ENCODE data around the gene TRIM74.
A peak's percentile ranks its signal among the peaks of the same experiment; 100 is the strongest.
"Not testable (repeated sequence)": the region's sequence is repeated elsewhere in the genome, so short reads cannot be mapped to it uniquely, and the experiment has no call there.

TRIM74 gene

GRCh38 chr7:72954563-72955198 lies 14.6 kb downstream of the TRIM74 start:
- DNase-seq = peak; percentile 19

GRCh38 chr7:72953901-72954562 lies 15.2 kb downstream of the TRIM74 start:
- DNase-seq = not testable (repeated sequence)

DNA sequence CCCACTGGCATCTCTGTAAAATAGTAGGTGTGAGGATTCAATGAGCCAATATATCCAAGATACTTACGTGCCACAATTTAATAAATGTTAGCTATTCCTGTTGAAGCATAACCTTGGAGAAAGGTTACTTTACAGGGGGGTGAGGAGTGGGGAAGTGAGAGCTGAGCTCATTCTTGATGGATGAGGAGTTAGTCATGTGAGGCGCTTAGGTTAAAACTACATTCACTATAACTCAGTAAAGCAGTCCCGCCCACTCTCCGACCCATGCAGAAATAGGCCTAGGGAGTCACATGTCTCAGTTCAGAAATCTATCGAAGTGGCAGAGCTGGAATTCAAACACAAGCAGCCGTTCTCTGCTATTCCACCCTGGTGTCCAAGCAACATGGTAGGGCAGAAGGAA lies 18.8 kb downstream of the TRIM74 start:
- DNase-seq = not testable (repeated sequence)

- DNase-seq = not testable (repeated sequence)
These were observed 19.6 kb downstream of the TRIM74 start for GRCh38 chr7:72949686-72950085.

DNA sequence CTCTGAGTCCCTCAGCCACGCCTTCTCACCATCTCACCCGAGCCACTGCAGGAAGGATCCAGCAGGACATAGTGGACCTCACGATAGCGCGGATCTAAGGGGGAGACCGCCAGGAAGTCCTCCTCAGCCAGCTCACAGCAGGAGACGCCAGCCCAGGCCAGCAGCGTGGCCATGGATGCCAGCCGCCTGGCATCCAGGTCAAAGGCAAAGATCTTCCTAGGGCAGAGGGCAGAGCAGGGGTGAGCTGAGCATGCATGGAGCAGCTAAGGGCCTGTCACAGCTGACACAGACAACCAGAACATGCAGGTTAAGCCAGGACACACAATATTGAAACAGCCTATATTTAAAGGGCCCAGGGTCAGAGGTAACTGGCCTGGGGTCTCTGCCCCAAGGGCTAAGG lies 20.0 kb downstream of the TRIM74 start:
- not testable (repeated sequence) for DNase-seq

- DNase-seq = not testable (repeated sequence)
These were observed 20.6 kb downstream of the TRIM74 start for GRCh38 chr7:72948714-72949113.

- not testable (repeated sequence) for DNase-seq
These were observed 23.0 kb downstream of the TRIM74 start for GRCh38 chr7:72946130-72946745.

GRCh38 chr7:72945597-72945996 lies 23.7 kb downstream of the TRIM74 start:
- DNase-seq = not testable (repeated sequence)

GRCh38 chr7:72944937-72945336 lies 24.3 kb downstream of the TRIM74 start:
- DNase-seq = not testable (repeated sequence)

DNA sequence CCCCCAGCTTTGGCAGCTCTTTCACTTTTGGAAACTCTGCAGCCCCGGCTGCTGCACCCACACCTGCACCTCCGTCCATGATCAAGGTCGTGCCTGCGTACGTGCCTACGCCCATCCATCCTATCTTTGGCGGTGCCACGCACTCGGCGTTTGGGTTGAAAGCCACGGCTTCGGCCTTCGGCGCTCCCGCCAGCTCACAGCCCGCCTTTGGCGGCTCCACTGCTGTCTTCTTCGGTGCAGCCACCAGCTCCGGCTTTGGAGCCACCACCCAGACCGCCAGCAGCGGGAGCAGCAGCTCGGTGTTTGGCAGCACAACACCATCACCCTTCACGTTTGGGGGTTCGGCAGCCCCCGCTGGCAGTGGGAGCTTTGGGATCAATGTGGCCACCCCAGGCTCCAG lies 26.3 kb downstream of the TRIM74 start:
- DNase-seq = not testable (repeated sequence)

DNA sequence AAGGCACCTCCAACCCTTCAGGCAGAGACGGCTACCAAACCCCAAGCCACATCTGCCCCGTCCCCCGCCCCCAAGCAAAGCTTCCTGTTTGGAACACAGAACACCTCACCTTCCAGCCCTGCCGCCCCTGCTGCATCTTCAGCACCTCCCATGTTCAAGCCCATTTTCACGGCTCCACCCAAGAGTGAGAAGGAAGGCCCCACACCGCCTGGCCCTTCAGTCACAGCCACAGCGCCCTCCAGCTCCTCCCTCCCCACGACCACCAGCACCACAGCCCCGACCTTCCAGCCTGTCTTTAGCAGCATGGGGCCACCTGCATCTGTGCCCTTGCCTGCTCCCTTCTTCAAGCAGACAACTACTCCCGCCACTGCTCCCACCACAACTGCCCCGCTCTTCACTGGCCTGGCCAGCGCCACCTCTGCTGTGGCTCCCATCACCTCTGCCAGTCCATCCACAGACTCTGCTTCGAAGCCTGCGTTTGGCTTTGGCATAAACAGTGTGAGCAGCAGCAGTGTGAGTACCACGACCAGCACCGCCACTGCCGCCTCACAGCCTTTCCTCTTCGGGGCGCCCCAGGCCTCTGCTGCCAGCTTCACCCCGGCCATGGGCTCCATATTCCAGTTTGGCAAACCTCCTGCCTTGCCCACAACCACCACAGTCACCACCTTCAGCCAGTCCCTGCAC lies 27.1 kb downstream of the TRIM74 start:
- not testable (repeated sequence) for DNase-seq

- not testable (repeated sequence) for DNase-seq
These were observed 41.0 kb downstream of the TRIM74 start for GRCh38 chr7:72928216-72928615.

- DNase-seq = not testable (repeated sequence)
These were observed 41.5 kb downstream of the TRIM74 start for GRCh38 chr7:72927791-72928190.

- DNase-seq = no peak
These were observed 43.6 kb downstream of the TRIM74 start for GRCh38 chr7:72925546-72926120.

DNA sequence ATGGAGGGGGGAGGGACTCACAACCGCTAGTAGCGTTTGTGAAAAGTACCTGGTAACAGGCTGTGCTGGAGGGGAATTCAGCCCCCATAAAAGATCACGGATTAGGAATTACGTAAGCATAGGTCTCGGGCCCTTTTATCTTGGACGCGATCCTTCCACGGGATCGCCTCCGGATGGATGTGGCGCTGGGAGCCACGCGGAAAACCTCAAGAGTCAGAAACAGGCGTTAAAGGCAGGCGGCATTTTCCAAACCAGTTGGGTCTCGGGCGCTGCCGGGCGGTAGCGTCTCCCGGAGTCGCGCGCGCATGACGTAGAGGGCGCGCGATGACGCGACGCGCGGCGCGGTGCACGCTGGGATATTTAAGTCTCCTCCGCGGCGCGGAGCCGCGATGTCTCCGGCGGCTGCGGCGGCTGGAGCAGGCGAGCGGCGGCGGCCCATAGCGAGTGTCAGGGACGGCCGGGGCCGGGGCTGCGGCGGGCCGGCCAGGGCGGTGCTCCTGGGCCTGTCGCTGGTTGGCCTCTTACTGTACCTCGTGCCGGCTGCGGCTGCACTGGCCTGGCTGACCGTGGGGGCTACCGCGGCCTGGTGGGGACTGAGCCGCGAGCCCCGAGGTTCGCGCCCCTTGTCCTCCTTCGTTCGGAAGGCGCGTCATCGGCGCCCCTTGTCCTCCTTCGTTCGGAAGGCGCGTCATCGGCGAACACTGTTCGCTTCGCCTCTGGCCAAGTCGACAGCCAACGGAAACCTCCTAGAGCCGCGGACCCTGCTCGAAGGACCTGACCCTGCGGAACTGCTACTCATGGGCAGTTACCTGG lies 44.3 kb downstream of the TRIM74 start, which contains the start of gene POM121:
POM121 (plus strand) TSS at position 363 of the 813 bp plus-strand sequence; CDS start at position 390, 27 bp downstream.
- peak; percentile 84 for DNase-seq

DNA sequence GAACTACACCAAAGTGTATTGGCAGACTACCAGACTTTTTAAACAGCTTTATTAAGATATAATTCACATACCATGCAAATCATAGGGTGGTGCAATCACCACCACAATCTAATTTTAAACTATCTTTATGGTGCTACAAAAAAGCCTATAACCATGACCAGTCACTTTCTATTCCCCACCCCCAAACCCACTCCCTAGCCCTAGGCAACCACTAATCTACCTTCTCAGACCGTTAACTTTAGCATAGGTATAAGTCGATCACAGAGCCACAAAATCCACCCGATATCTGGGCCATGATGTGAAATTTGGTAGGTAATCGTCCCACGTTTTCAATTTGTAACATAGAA lies 44.9 kb downstream of the TRIM74 start:
- no peak for DNase-seq

DNA sequence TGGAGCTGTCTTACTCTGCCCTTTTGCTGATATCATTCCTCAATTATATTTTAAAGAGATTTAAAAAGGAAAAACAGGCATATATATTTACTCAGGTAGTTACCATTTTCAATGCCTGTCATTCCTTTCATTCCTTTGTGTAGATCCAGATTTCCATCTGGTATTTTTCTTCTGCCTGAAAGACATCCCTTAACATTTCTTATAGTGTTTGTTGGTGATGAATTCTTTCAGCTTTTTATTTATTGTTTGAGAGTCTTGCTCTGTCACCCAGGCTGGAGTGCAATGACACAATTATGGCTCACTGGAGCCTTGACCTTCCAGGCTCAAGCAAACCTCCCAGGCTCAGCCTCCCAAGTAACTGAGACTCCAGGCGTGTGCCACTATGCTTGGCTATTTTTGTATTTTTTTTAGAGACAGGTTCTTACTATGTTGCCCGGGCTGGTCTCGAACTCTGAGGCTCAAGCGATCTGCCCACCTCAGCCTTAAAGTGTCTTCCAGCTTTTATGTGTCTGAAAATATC lies 50.0 kb downstream of the TRIM74 start:
- DNase-seq = no peak

DNA sequence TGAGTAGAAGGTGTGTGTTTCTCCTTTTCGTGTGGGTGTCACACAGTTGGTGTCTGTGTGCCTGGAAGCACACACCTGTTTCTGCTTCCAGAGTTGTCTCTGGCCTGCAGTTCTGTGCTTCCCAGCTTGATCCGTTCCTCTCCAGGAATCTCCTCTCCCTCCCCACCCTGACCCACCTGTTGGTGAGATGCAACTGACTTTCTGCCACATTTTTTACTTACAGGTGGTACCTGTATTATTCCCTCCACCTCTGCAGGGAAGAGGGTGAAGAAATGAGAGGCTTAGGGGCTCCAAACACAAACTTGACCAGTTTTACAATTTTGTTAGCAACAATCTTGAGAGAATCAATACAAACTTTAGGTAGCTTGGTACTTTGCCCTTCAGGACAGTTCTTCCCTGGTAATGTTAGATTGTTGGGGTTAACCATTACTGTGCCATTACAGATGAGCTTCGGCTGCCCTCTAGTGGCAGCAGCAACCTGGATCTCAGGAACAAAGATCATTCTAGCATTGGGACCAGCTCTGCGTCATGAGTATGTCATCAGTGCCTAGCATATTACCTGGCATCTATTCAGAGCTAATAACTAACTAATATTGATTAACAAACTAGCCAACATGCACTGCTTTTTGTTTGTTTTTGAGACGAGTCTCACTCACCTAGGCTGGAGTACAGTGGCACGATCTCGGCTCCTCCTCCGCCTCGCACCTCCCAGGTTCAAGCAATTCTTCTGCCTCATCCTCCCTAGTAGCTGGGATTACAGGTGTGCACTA lies 54.3 kb downstream of the TRIM74 start:
- peak; percentile 27 for DNase-seq

- DNase-seq = not testable (repeated sequence)
These were observed 55.5 kb downstream of the TRIM74 start for GRCh38 chr7:72913750-72914149.

- DNase-seq = not testable (repeated sequence)
These were observed 57.9 kb downstream of the TRIM74 start for GRCh38 chr7:72911395-72911794.

Measured in central memory CD4-positive, alpha-beta T cell (primary cell).